ENCODE results near the gene RCSD1. TPM values are rescaled to one million over a fixed set of nuclear protein-coding genes. Genes with fewer than 3 reads are reported as not detected.

Gene RCSD1
- total and polyA plus RNA-seq, 10 of the 15 experiments (the other 5 are each of a cell fraction or from before 2014, with no cell fraction given) = 11.4 to 78.3 (median 71.6) TPM

DNA sequence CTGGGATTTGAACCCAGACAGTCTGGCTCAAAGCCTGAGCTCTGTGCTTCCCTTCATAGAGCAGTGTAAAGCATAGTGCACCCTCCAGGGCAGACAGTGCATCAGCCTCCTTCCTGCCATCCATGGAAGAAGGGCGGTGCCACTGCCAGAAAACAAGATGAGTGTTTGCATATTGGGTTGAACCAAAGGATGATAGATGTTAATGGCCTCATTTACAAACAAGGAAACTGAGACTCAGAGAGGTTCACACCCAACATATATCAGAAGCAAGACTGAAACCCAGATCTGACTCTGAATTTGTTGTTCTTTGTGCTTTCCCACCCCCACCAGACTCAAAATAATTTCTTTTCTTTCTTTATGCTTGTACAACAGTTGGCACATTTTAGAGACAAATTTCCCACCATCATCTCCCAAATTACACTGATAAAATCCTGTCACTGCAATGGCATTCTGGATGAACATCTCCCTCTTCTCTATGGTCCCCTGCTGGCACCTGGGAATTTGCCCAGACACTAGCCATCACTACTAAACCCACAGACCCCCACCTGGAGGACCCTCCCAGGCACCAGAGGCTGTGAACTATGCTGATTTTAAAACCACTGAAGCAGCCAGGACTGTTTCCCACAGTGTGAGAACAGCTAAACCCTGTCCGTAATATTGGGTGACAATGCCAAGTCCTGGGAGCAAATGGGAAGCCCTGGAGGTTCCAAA is 46.3 kb downstream of the RCSD1 start (continued):
- TF ChIP-seq, protein P1, sequence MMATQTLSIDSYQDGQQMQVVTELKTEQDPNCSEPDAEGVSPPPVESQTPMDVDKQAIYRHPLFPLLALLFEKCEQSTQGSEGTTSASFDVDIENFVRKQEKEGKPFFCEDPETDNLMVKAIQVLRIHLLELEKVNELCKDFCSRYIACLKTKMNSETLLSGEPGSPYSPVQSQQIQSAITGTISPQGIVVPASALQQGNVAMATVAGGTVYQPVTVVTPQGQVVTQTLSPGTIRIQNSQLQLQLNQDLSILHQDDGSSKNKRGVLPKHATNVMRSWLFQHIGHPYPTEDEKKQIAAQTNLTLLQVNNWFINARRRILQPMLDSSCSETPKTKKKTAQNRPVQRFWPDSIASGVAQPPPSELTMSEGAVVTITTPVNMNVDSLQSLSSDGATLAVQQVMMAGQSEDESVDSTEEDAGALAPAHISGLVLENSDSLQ (IDR thresholded peaks at IDR 0.05) = peak; percentile 34; the same call in 1 of the 2 replicates
- TF ChIP-seq, protein P2, sequence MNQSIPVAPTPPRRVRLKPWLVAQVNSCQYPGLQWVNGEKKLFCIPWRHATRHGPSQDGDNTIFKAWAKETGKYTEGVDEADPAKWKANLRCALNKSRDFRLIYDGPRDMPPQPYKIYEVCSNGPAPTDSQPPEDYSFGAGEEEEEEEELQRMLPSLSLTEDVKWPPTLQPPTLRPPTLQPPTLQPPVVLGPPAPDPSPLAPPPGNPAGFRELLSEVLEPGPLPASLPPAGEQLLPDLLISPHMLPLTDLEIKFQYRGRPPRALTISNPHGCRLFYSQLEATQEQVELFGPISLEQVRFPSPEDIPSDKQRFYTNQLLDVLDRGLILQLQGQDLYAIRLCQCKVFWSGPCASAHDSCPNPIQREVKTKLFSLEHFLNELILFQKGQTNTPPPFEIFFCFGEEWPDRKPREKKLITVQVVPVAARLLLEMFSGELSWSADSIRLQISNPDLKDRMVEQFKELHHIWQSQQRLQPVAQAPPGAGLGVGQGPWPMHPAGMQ (IDR thresholded peaks at IDR 0.05; ENCODE audit: borderline replicate concordance) = no peak
- peak; percentile 20; the same call in 1 of the 2 replicates for TF ChIP-seq SMC3 (IDR thresholded peaks at IDR 0.05; ENCODE audit: borderline replicate concordance, low read length)
- TF ChIP-seq, protein P3, sequence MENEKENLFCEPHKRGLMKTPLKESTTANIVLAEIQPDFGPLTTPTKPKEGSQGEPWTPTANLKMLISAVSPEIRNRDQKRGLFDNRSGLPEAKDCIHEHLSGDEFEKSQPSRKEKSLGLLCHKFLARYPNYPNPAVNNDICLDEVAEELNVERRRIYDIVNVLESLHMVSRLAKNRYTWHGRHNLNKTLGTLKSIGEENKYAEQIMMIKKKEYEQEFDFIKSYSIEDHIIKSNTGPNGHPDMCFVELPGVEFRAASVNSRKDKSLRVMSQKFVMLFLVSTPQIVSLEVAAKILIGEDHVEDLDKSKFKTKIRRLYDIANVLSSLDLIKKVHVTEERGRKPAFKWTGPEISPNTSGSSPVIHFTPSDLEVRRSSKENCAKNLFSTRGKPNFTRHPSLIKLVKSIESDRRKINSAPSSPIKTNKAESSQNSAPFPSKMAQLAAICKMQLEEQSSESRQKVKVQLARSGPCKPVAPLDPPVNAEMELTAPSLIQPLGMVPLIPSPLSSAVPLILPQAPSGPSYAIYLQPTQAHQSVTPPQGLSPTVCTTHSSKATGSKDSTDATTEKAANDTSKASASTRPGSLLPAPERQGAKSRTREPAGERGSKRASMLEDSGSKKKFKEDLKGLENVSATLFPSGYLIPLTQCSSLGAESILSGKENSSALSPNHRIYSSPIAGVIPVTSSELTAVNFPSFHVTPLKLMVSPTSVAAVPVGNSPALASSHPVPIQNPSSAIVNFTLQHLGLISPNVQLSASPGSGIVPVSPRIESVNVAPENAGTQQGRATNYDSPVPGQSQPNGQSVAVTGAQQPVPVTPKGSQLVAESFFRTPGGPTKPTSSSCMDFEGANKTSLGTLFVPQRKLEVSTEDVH (IDR thresholded peaks at IDR 0.05; ENCODE audit: low read depth, partially characterized antibody) = no peak
- TF ChIP-seq DPF2 (IDR thresholded peaks at IDR 0.05) = peak; percentile 25; the same call in 1 of the 2 replicates
- 0 out of 2 replicates have a peak, but pooled peaks have one; percentile 19 for TF ChIP-seq ATF7 (IDR thresholded peaks at IDR 0.05; ENCODE audit: low read depth)
- TF ChIP-seq KAT2A (conservative IDR thresholded peaks at IDR 0.05; ENCODE audit: control insufficient read depth, low read depth, low read length) = no peak
- peak; percentile 69; the same call in 1 of the 2 replicates for TF ChIP-seq NFIC (IDR thresholded peaks at IDR 0.05; ENCODE audit: low read depth, low read length)
- TF ChIP-seq, protein P4, sequence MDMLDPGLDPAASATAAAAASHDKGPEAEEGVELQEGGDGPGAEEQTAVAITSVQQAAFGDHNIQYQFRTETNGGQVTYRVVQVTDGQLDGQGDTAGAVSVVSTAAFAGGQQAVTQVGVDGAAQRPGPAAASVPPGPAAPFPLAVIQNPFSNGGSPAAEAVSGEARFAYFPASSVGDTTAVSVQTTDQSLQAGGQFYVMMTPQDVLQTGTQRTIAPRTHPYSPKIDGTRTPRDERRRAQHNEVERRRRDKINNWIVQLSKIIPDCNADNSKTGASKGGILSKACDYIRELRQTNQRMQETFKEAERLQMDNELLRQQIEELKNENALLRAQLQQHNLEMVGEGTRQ (IDR thresholded peaks at IDR 0.05; ENCODE audit: borderline replicate concordance, low read depth, low read length) = no peak
- TF ChIP-seq, protein P5, sequence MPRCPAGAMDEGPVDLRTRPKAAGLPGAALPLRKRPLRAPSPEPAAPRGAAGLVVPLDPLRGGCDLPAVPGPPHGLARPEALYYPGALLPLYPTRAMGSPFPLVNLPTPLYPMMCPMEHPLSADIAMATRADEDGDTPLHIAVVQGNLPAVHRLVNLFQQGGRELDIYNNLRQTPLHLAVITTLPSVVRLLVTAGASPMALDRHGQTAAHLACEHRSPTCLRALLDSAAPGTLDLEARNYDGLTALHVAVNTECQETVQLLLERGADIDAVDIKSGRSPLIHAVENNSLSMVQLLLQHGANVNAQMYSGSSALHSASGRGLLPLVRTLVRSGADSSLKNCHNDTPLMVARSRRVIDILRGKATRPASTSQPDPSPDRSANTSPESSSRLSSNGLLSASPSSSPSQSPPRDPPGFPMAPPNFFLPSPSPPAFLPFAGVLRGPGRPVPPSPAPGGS (IDR thresholded peaks at IDR 0.05; ENCODE audit: borderline replicate concordance, insufficient read depth, low read depth, low read length, poor library complexity, severe bottlenecking) = no peak
- TF ChIP-seq POU2F2 (IDR thresholded peaks at IDR 0.05; ENCODE audit: borderline replicate concordance, low read depth, low read length) = peak; percentile 95
- peak; percentile 80 for TF ChIP-seq IRF4 (IDR thresholded peaks at IDR 0.05; ENCODE audit: low read depth, low read length)
- TF ChIP-seq PAX5 (IDR thresholded peaks at IDR 0.05; ENCODE audit: borderline replicate concordance, low read depth, low read length) = no peak
- peak; percentile 10 to 11; a peak in 1 of 4 replicates for TF ChIP-seq EP300 (IDR thresholded peaks at IDR 0.05; ENCODE audit: borderline replicate concordance in 1 of 2, control insufficient read depth in 1 of 2, low read depth in 2 of 2, low read length in 2 of 2)
- peak; percentile 7; the same call in 1 of the 2 replicates for TF ChIP-seq MTA2 (IDR thresholded peaks at IDR 0.05; ENCODE audit: low read depth)
- no peak for TF ChIP-seq ZNF207 (IDR thresholded peaks at IDR 0.05; ENCODE audit: borderline replicate concordance)
- no peak for TF ChIP-seq CHD2 (IDR thresholded peaks at IDR 0.05; ENCODE audit: borderline replicate concordance, low read depth, low read length)
- TF ChIP-seq, protein P6, sequence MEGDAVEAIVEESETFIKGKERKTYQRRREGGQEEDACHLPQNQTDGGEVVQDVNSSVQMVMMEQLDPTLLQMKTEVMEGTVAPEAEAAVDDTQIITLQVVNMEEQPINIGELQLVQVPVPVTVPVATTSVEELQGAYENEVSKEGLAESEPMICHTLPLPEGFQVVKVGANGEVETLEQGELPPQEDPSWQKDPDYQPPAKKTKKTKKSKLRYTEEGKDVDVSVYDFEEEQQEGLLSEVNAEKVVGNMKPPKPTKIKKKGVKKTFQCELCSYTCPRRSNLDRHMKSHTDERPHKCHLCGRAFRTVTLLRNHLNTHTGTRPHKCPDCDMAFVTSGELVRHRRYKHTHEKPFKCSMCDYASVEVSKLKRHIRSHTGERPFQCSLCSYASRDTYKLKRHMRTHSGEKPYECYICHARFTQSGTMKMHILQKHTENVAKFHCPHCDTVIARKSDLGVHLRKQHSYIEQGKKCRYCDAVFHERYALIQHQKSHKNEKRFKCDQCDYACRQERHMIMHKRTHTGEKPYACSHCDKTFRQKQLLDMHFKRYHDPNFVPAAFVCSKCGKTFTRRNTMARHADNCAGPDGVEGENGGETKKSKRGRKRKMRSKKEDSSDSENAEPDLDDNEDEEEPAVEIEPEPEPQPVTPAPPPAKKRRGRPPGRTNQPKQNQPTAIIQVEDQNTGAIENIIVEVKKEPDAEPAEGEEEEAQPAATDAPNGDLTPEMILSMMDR (IDR thresholded peaks at IDR 0.05 in 2 of 3, conservative IDR thresholded peaks at IDR 0.05 in 1 of 3; ENCODE audit: control insufficient read depth in 2 of 3, extremely low read depth in 1 of 3, insufficient read depth in 1 of 3, low read depth in 3 of 3, low read length in 3 of 3) = peak in 2 of 3 experiments; percentile 5 to 12; a peak in 2 of 6 replicates
- TF ChIP-seq BCL11A (IDR thresholded peaks at IDR 0.05; ENCODE audit: low read depth, low read length) = 0 out of 2 replicates have a peak, but pooled peaks have one; percentile 10

All from GM12878 (cell line).